ENCODE data around the gene STYK1.

STYK1 gene

GRCh38 chr12:10689146-10689545 is 15.3 kb upstream of the STYK1 start:
- WGBS (ENCODE audit: insufficient coverage, insufficient read length): no CpG with 5 or more reads among the region's 2 CpGs

DNA sequence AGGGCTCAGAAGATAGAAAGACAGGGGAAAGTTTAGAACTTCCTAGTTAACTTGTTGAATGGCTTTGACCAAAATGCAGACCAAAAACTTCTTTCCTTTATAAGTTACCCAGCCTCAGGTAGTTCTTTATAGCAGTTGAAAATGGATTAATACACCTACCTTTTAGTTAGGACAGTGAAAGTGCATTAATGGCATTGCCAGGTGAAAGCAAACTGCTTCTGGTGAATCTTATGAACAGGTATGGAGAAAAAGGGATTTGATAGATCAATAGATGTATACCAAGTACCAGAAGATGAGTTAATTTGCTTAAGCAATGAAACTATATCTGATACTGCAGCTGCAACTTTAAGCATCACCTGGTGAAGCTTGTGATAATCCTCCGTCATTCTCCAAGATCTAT is 14.2 kb upstream of the STYK1 start:
- 0 out of 2 replicates have a peak, but pooled peaks cover 2% of the 10 kb centered on the region for H3K27me3 ChIP-seq (ENCODE audit: control insufficient read depth, insufficient read depth, low read length)
- whole genome bisulfite sequencing (ENCODE audit: insufficient coverage, insufficient read length): no CpG with 5 or more reads among the region's 1 CpG
- H3K4me1 ChIP-seq (ENCODE audit: control insufficient read depth, insufficient read depth, low read length): no peaks in the 10 kb centered on the region
- no peak overlapping the region for H3K27ac ChIP-seq (ENCODE audit: low read length)
- no peak for DNase-seq (ENCODE audit: low read depth, low spot score)
- no peaks in the 10 kb centered on the region for H3K9me3 ChIP-seq (ENCODE audit: control insufficient read depth, insufficient read depth, low read length)
- H3K36me3 ChIP-seq (ENCODE audit: control insufficient read depth, insufficient read depth, low read length): no peaks in the 10 kb centered on the region
- no peak overlapping the region for H3K4me3 ChIP-seq (ENCODE audit: low read length)

More at GRCh38 chr12:10689146-10689545, 15.3 kb upstream of the STYK1 start:
- H3K36me3 ChIP-seq (ENCODE audit: control insufficient read depth, insufficient read depth, low read length): no peaks in the 10 kb centered on the region
- H3K4me3 ChIP-seq (ENCODE audit: low read length): no peak overlapping the region
- no peak for DNase-seq (ENCODE audit: low read depth, low spot score)
- H3K4me1 ChIP-seq (ENCODE audit: control insufficient read depth, insufficient read depth, low read length): no peaks in the 10 kb centered on the region
- no peak overlapping the region for H3K27ac ChIP-seq (ENCODE audit: low read length)
- no peaks in the 10 kb centered on the region for H3K9me3 ChIP-seq (ENCODE audit: control insufficient read depth, insufficient read depth, low read length)
- 0 out of 2 replicates have a peak, but pooled peaks cover 2% of the 10 kb centered on the region for H3K27me3 ChIP-seq (ENCODE audit: control insufficient read depth, insufficient read depth, low read length)

- H3K27me3 ChIP-seq (ENCODE audit: control insufficient read depth, insufficient read depth, low read length): no peaks in the 10 kb centered on the region
- H3K36me3 ChIP-seq (ENCODE audit: control insufficient read depth, insufficient read depth, low read length): no peaks in the 10 kb centered on the region
- H3K9me3 ChIP-seq (ENCODE audit: control insufficient read depth, insufficient read depth, low read length): no peaks in the 10 kb centered on the region
- no peak overlapping the region for H3K27ac ChIP-seq (ENCODE audit: low read length)
- WGBS (ENCODE audit: insufficient coverage, insufficient read length): no CpG with 5 or more reads among the region's 15 CpGs
- H3K4me3 ChIP-seq (ENCODE audit: low read length): no peak overlapping the region
- no peak for DNase-seq (ENCODE audit: low read depth, low spot score)
- no peaks in the 10 kb centered on the region for H3K4me1 ChIP-seq (ENCODE audit: control insufficient read depth, insufficient read depth, low read length)
Observed at GRCh38 chr12:10672231-10672868, 1.5 kb downstream of the STYK1 start.

GRCh38 chr12:10669533-10669932 is 4.3 kb downstream of the STYK1 start:
- H3K27me3 ChIP-seq (ENCODE audit: control insufficient read depth, insufficient read depth, low read length): no peaks in the 10 kb centered on the region
- no peaks in the 10 kb centered on the region for H3K4me1 ChIP-seq (ENCODE audit: control insufficient read depth, insufficient read depth, low read length)
- H3K27ac ChIP-seq (ENCODE audit: low read length): no peak overlapping the region
- no peak for DNase-seq (ENCODE audit: low read depth, low spot score)
- H3K4me3 ChIP-seq (ENCODE audit: low read length): no peak overlapping the region
- no peaks in the 10 kb centered on the region for H3K9me3 ChIP-seq (ENCODE audit: control insufficient read depth, insufficient read depth, low read length)
- no peaks in the 10 kb centered on the region for H3K36me3 ChIP-seq (ENCODE audit: control insufficient read depth, insufficient read depth, low read length)
- WGBS (ENCODE audit: insufficient coverage, insufficient read length): no CpG with 5 or more reads among the region's 1 CpG

- H3K36me3 ChIP-seq (ENCODE audit: control insufficient read depth, insufficient read depth, low read length): no peaks in the 10 kb centered on the region
- H3K4me1 ChIP-seq (ENCODE audit: control insufficient read depth, insufficient read depth, low read length): no peaks in the 10 kb centered on the region
- DNase-seq (ENCODE audit: low read depth, low spot score): no peak
- H3K27me3 ChIP-seq (ENCODE audit: control insufficient read depth, insufficient read depth, low read length): no peaks in the 10 kb centered on the region
- WGBS (ENCODE audit: insufficient coverage, insufficient read length): no CpG with 5 or more reads among the region's 5 CpGs
- no peak overlapping the region for H3K27ac ChIP-seq (ENCODE audit: low read length)
- no peak overlapping the region for H3K4me3 ChIP-seq (ENCODE audit: low read length)
- no peaks in the 10 kb centered on the region for H3K9me3 ChIP-seq (ENCODE audit: control insufficient read depth, insufficient read depth, low read length)
Observed at GRCh38 chr12:10668526-10668925, 5.3 kb downstream of the STYK1 start.

DNA sequence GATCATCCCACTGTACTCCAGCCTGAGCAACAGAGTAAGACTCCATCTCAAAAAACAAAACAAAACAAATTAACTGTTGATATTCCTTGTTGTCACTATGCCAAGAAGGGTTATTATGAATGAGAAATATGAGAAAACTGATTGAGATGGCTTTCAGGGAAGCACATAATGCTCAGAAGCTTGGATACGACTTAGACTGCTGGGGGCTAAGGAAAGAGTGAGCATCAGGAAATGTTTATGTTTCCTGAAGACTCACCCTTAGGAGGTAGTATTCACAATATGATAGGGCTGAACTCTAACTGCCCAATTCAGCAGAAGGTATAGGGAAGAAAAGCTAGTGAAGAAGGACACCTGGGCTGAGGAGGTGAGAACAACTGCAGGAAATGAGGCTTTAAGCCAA is 6.3 kb downstream of the STYK1 start:
- WGBS (ENCODE audit: insufficient coverage, insufficient read length): no CpG with 5 or more reads among the region's 1 CpG
- no peak for DNase-seq (ENCODE audit: low read depth, low spot score)
- Histone ChIP-seq H3K4me1 (ENCODE audit: control insufficient read depth, insufficient read depth, low read length) (no peaks in the 10 kb centered on the region), H3K27me3 (ENCODE audit: control insufficient read depth, insufficient read depth, low read length) (no peaks in the 10 kb centered on the region), H3K9me3 (ENCODE audit: control insufficient read depth, insufficient read depth, low read length) (no peaks in the 10 kb centered on the region), H3K27ac (ENCODE audit: low read length) (no peak overlapping the region), H3K4me3 (ENCODE audit: low read length) (no peak overlapping the region), H3K36me3 (ENCODE audit: control insufficient read depth, insufficient read depth, low read length) (no peaks in the 10 kb centered on the region)

DNA sequence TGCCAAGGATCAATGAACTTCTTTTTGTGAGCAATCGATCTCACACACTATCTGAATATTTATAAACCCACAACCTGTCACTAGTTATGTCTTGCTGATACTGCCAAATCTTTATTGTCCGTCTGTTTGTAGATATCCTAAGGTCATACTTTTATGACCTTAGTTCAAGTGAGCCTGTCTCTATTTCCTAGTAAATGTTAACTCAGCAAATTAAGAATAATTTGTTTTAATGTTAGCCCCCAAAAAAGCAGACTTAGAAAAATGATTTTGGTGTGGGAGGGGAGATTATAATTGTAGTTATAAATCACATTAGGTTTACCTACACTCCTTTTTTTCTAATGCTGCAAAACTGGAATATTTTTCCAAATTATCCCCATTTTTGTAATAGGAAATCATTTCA is 9.4 kb downstream of the STYK1 start:
- no CpG with 5 or more reads among the region's 2 CpGs for WGBS (ENCODE audit: insufficient coverage, insufficient read length)
- no peaks in the 10 kb centered on the region for H3K27me3 ChIP-seq (ENCODE audit: control insufficient read depth, insufficient read depth, low read length)

DNA sequence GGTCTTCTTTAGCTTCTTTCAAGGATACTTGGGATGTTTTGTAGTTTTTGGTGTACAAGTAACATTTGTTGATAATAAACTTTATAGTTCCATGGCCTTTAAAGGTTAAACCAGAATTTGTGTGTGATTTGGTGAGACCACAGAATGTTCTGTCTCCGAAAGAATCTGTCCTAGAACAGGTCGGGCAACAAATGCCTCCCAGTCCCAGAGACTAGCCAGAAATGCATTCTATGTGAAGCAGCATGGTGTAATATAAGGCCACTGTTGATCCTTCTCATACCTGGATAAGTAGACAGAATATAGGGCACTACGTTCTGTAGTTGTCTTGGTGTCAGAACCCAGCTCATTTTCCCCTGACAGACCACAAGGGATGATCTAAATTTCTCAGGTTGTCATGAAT is 10.0 kb downstream of the STYK1 start:
- Histone ChIP-seq H3K27ac (ENCODE audit: low read length) (no peak overlapping the region), H3K36me3 (ENCODE audit: control insufficient read depth, insufficient read depth, low read length) (no peaks in the 10 kb centered on the region), H3K4me1 (ENCODE audit: control insufficient read depth, insufficient read depth, low read length) (no peaks in the 10 kb centered on the region), H3K9me3 (ENCODE audit: control insufficient read depth, insufficient read depth, low read length) (no peaks in the 10 kb centered on the region), H3K27me3 (ENCODE audit: control insufficient read depth, insufficient read depth, low read length) (no peaks in the 10 kb centered on the region), H3K4me3 (ENCODE audit: low read length) (no peak overlapping the region)
- no peak for DNase-seq (ENCODE audit: low read depth, low spot score)
- WGBS (ENCODE audit: insufficient coverage, insufficient read length): no CpG with 5 or more reads among the region's 3 CpGs

More for the DNA sequence above, 9.4 kb downstream of the STYK1 start:
- no peaks in the 10 kb centered on the region for H3K4me1 ChIP-seq (ENCODE audit: control insufficient read depth, insufficient read depth, low read length)
- H3K4me3 ChIP-seq (ENCODE audit: low read length): no peak overlapping the region
- H3K36me3 ChIP-seq (ENCODE audit: control insufficient read depth, insufficient read depth, low read length): no peaks in the 10 kb centered on the region
- H3K9me3 ChIP-seq (ENCODE audit: control insufficient read depth, insufficient read depth, low read length): no peaks in the 10 kb centered on the region
- no peak for DNase-seq (ENCODE audit: low read depth, low spot score)
- H3K27ac ChIP-seq (ENCODE audit: low read length): no peak overlapping the region

DNA sequence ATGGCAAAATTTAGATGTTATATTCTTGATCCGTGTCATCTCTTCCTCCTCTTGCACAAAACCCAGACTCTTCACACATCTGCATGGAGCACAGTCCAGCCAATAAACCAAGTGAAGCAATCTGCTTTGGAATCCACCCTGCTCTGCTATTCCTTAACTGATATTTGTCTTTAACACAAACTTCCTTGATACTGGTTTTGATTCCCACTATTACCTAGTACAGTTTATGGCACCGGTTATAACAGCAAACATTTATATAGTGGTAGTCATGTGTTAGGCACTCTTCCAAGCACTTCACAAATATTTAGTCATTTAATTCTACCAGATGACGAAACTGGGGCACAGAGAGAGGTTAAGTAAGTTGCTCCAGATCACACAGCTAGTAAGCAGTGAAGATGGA is 12.5 kb downstream of the STYK1 start:
- WGBS (ENCODE audit: insufficient coverage, insufficient read length): no CpG with 5 or more reads among the region's 3 CpGs
- H3K9me3 ChIP-seq (ENCODE audit: control insufficient read depth, insufficient read depth, low read length): no peaks in the 10 kb centered on the region
- no peaks in the 10 kb centered on the region for H3K27me3 ChIP-seq (ENCODE audit: control insufficient read depth, insufficient read depth, low read length)
- no peaks in the 10 kb centered on the region for H3K36me3 ChIP-seq (ENCODE audit: control insufficient read depth, insufficient read depth, low read length)
- DNase-seq (ENCODE audit: low read depth, low spot score): no peak
- no peak overlapping the region for H3K27ac ChIP-seq (ENCODE audit: low read length)
- no peaks in the 10 kb centered on the region for H3K4me1 ChIP-seq (ENCODE audit: control insufficient read depth, insufficient read depth, low read length)
- no peak overlapping the region for H3K4me3 ChIP-seq (ENCODE audit: low read length)

DNA sequence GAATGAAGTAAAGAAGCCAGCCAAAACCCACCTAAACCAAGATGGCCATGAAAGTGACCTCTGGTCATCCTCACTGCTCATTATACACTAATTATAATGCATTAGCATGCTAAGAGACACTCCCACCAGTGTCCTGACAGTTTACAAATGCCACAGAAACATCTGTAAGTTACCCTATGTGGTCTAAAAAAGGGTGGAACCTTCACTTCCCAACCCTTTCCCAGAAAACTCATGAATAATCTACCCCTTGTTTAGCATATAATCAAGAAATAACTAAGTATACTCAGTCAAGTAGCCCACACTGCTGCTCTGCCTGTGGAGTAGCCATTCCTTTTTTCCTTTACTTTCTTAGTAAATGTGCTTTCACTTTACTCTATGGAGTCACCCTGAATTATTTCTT is 19.8 kb downstream of the STYK1 start:
- no peaks in the 10 kb centered on the region for H3K4me1 ChIP-seq (ENCODE audit: control insufficient read depth, insufficient read depth, low read length)
- H3K27ac ChIP-seq (ENCODE audit: low read length): no peak overlapping the region
- no peaks in the 10 kb centered on the region for H3K36me3 ChIP-seq (ENCODE audit: control insufficient read depth, insufficient read depth, low read length)
- no peaks in the 10 kb centered on the region for H3K27me3 ChIP-seq (ENCODE audit: control insufficient read depth, insufficient read depth, low read length)
- no peak for DNase-seq (ENCODE audit: low read depth, low spot score)
- H3K9me3 ChIP-seq (ENCODE audit: control insufficient read depth, insufficient read depth, low read length): no peaks in the 10 kb centered on the region
- no peak overlapping the region for H3K4me3 ChIP-seq (ENCODE audit: low read length)

- no peaks in the 10 kb centered on the region for H3K36me3 ChIP-seq (ENCODE audit: control insufficient read depth, insufficient read depth, low read length)
- no CpG with 5 or more reads among the region's 3 CpGs for WGBS (ENCODE audit: insufficient coverage, insufficient read length)
- H3K9me3 ChIP-seq (ENCODE audit: control insufficient read depth, insufficient read depth, low read length): no peaks in the 10 kb centered on the region; the same call in 1 of the 2 replicates
- no peak for DNase-seq (ENCODE audit: low read depth, low spot score)
- H3K4me1 ChIP-seq (ENCODE audit: control insufficient read depth, insufficient read depth, low read length): no peaks in the 10 kb centered on the region
- H3K4me3 ChIP-seq (ENCODE audit: low read length): no peak overlapping the region
- no peaks in the 10 kb centered on the region for H3K27me3 ChIP-seq (ENCODE audit: control insufficient read depth, insufficient read depth, low read length)
- no peak overlapping the region for H3K27ac ChIP-seq (ENCODE audit: low read length)
Observed at GRCh38 chr12:10652192-10652591, 21.7 kb downstream of the STYK1 start.

All from iPS DF 6.9 (cell line).